HG03060 (cell line): ENCODE data around the gene ASGR2.
"Not testable (repeated sequence)": the region's sequence is repeated elsewhere in the genome, so short reads cannot be mapped to it uniquely, and the experiment has no call there.

Experiments
- ATAC-seq: cut with Tn5 transposase; IDR thresholded peaks from one replicate; pipeline ENCODE4 v1.9.1; 2021; ENCODE audit warnings: low read depth, moderate number of reproducible peaks; ENCODE audit not compliant: unreplicated experiment

The ASGR2 gene

GRCh38 chr17:7101531-7101930, 13.1 kb downstream of the ASGR2 start:
- ATAC-seq, result no peak

DNA sequence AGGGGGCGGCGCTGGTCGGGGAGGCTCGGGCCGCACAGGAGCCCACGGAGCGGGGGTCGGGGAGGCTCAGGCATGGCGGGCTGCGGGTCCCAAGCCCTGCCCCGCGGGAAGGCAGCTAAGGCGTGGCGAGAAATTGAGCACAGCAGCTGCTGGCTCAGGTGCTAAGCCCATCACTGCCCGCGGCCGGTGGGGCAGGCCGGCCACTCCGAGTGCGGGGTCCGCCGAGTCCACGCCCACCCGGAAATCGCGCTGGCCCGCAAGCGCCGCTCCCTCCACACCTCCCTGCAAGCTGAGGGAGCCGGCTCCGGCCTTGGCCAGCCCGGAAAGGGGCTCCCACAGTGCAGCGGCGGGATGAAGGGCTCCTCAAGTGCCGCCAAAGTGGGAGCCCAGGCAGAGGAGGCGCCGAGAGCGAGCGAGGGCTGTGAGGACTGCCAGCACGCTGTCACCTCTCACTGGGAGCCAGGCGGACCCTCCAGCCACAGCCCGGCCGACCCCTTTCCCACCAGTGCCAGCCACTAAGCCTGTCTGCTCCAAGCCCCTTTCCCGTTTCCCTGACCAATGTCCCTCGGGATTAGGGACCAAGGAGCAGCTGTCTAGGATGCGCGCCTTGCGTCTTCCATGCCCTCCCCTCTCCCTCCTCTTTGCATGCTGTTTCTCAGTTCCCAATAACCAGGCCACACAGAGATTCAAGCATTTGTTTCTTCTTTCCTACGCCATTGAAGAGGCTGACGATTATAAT, 13.8 kb downstream of the ASGR2 start:
- ATAC-seq, result not testable (repeated sequence)

DNA sequence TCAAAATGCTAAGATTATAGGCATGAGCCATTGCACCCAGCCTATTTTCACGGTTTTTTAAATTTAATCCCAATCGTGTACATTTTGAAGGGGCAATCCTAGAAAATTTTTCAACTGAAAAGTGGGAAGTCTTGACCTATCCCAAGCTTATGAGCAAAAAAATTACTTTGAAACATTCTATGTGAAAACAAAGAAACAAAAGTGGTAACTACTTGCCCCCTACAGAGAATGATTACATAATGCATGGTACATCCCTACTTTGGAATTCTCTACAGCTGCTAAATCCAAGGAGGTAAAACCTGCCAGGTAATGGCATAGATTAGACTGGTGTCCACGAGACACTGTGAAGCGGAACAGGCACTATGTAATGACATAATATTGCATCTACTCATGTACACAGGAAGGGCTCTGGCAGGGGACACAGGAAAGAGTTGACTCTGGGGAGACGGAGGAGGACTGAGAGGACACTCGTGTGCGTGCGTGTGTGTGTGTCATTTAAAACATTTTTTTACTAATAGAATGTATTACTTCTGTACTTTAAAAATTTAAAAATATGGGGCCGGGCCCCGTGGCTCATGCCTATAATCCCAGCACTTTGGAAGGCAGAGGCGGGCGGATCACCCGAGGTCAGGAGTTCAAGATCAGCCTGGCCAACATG, 15.7 kb downstream of the ASGR2 start:
- ATAC-seq, result no peak

DNA sequence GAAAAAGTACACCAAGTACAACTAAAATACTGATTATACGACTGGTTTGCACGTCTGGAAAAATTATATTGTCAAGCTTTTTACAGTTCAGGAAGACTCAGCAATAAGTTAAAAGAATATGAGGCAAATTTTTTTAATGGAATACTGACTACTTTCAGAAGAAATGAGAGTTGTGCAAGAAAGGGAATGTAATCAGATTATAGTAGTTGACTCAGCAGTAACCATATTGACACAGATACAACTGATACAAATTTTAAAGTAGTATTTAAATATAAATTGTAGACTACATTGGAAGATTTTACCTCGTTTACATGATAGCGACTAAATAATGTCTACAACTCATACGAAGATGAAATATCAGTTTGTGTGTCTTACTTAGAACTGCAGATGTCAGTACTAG, 16.7 kb downstream of the ASGR2 start:
- no peak for ATAC-seq

GRCh38 chr17:7095625-7096024, 19.0 kb downstream of the ASGR2 start:
- ATAC-seq, result no peak

- no peak for ATAC-seq
These were observed 20.0 kb downstream of the ASGR2 start for GRCh38 chr17:7094652-7095019.

GRCh38 chr17:7091311-7092005, 23.2 kb downstream of the ASGR2 start:
- not testable (repeated sequence) for ATAC-seq

GRCh38 chr17:7089570-7089969, 25.1 kb downstream of the ASGR2 start:
- not testable (repeated sequence) for ATAC-seq

GRCh38 chr17:7088442-7088841, 26.2 kb downstream of the ASGR2 start:
- ATAC-seq, result not testable (repeated sequence)

GRCh38 chr17:7084088-7084487, 30.5 kb downstream of the ASGR2 start:
- no peak for ATAC-seq

GRCh38 chr17:7083592-7083991, 31.0 kb downstream of the ASGR2 start:
- ATAC-seq, result no peak

DNA sequence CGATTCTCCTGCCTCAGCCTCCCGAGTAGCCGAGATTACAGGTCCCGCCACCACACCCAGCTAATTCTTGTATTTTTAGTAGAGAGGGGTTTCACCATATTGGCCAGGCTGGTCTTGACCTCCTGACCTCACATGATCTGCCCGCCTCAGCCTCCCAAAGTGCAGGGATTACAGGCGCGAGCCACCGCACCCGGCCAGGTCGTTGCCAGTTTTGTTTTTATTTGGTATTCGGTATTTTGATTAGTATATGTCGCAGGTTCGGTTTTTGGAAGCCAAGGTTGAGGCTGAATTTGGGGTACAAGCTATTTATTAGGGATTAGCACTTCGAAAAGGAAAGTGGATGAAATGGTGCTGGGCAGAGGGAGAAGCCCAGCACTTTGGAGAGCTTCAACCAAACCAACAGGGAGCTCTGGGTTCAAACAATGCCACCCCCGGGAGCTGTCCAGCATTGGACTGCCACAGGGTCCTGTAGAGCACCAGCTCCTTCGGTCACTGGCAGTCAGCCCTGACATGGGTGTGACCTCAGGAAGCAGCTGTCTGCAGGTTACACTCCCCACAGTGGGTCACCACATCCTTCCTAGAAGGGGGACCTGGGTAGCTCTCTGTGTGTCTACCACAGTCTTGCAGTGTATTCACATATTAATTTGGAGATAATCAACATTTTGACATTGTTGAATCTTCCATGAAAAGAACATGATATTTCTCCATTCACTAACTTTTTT, 33.1 kb downstream of the ASGR2 start:
- ATAC-seq, result no peak

DNA sequence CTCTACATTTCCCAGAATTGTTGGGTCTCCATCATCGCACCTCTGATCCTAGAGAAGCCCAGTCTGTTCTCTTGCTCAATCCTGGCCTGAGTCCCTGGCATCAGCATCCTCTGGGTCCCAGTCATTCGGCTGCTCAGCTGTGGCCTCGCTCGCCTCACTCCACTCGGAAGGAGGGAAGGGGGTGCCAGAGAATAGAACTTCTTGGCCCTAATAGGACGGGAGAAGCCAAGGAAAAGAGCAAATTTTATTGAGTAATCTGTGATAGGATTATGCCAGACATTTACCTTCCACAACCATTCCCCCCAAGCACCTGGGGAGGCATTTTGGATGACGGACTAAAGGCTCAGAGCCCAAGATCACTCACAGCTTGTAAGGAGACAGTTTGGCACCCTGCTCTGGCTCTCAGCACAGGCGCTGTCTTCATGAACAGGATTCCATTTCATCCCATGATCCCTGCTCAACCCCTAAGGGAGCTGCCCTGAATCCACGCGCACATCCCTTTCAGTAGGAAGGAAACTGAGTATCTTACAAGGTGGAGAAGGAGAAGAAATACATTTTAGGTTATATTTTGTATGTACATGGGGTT, 34.1 kb downstream of the ASGR2 start:
- ATAC-seq, result no peak

GRCh38 chr17:7079581-7080455, 34.8 kb downstream of the ASGR2 start, which contains the start of gene CLEC10A:
CLEC10A (minus strand) TSS chr17:7080251; CDS start chr17:7078812, 1,439 bp downstream.
- ATAC-seq, result no peak

GRCh38 chr17:7078711-7079110, 35.9 kb downstream of the ASGR2 start:
- no peak for ATAC-seq

- ATAC-seq, result no peak
These were observed 36.6 kb downstream of the ASGR2 start for GRCh38 chr17:7077911-7078546.

- no peak for ATAC-seq
These were observed 39.7 kb downstream of the ASGR2 start for GRCh38 chr17:7074931-7075330.

DNA sequence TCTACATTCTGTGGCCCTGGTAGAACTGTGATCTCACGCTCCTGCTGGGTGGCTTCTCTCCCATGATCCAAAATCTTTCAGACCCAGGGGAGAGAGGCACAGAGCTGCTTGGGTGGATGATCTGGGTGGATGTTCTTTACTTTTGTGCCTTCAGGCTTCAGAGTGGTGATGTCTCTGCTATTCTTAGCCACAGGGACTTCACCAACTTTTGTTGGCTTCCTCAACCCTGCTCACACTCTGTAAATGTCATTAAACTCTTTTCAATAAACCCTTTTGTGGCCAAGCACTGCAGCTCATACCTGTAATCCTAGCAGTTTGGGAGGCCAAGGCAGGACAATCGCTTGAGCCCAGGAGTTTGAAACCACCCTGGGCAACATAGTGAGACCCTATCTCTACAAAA, 42.2 kb downstream of the ASGR2 start:
- no peak for ATAC-seq

- no peak for ATAC-seq
These were observed 43.9 kb downstream of the ASGR2 start for GRCh38 chr17:7070712-7071111.
